ENCODE measurements around the gene ZBTB11.
"Not testable (repeated sequence)": the region's sequence is repeated elsewhere in the genome, so short reads cannot be mapped to it uniquely, and the experiment has no call there.

ZBTB11 gene

GRCh38 chr3:101643009-101643844, 33.7 kb downstream of the ZBTB11 start:
- DNase-seq: no peak

- DNase-seq: no peak
Observed at GRCh38 chr3:101642441-101642840, 34.5 kb downstream of the ZBTB11 start.

- not testable (repeated sequence) for DNase-seq
Observed at GRCh38 chr3:101641397-101642115, 35.4 kb downstream of the ZBTB11 start.

- no peak for DNase-seq
Observed at GRCh38 chr3:101640256-101640655, 36.7 kb downstream of the ZBTB11 start.

- DNase-seq: no peak
Observed at GRCh38 chr3:101639280-101639963, 37.5 kb downstream of the ZBTB11 start.

GRCh38 chr3:101638261-101638745, 38.6 kb downstream of the ZBTB11 start:
- DNase-seq: no peak

- DNase-seq: no peak
Observed at GRCh38 chr3:101637451-101637850, 39.5 kb downstream of the ZBTB11 start.

GRCh38 chr3:101635954-101636798, 40.8 kb downstream of the ZBTB11 start:
- DNase-seq: peak; percentile 72

- no peak for DNase-seq
Observed at GRCh38 chr3:101635345-101635744, 41.6 kb downstream of the ZBTB11 start.

- DNase-seq: no peak
Observed at GRCh38 chr3:101634591-101635196, 42.2 kb downstream of the ZBTB11 start.

GRCh38 chr3:101633186-101633585, 43.7 kb downstream of the ZBTB11 start:
- no peak for DNase-seq

- no peak for DNase-seq
Observed at GRCh38 chr3:101632586-101632985, 44.3 kb downstream of the ZBTB11 start.

GRCh38 chr3:101631959-101632358, 45.0 kb downstream of the ZBTB11 start:
- not testable (repeated sequence) for DNase-seq

- DNase-seq: no peak
Observed at GRCh38 chr3:101631098-101631796, 45.7 kb downstream of the ZBTB11 start.

- DNase-seq: no peak
Observed at GRCh38 chr3:101629219-101629618, 47.7 kb downstream of the ZBTB11 start.

- no peak for DNase-seq
Observed at GRCh38 chr3:101625879-101626278, 51.1 kb downstream of the ZBTB11 start.

GRCh38 chr3:101624857-101625256, 52.1 kb downstream of the ZBTB11 start:
- no peak for DNase-seq

- no peak for DNase-seq
Observed at GRCh38 chr3:101623656-101624055, 53.3 kb downstream of the ZBTB11 start.

GRCh38 chr3:101619734-101620133, 57.2 kb downstream of the ZBTB11 start:
- no peak for DNase-seq

GRCh38 chr3:101618726-101619125, 58.2 kb downstream of the ZBTB11 start:
- no peak for DNase-seq

GRCh38 chr3:101617478-101617877, 59.5 kb downstream of the ZBTB11 start:
- DNase-seq: no peak
